Transverse colon (tissue), 4 donors: ENCODE data around the gene NFIC.
A peak's percentile ranks its signal among the peaks of the same experiment; 100 is the strongest.

ENCODE experiments used
- EP300 ChIP-seq: sonication (generic); formaldehyde crosslinking; IDR thresholded peaks from one replicate; pipeline ENCODE4 v1.6.1; 2017; ENCODE audit warnings: antibody characterized with exemption, low read depth
- POLR2A ChIP-seq: fragments of 450-650 bp; IDR thresholded peaks from one replicate; pipeline ENCODE4 v1.6.1; 2016; ENCODE audit warnings: antibody characterized with exemption, mild to moderate bottlenecking, moderate library complexity
- POLR2AphosphoS5 ChIP-seq, 3 donors: sonication (generic); formaldehyde crosslinking; IDR thresholded peaks; one replicate each; pipeline ENCODE4 v1.6.1; 2016; ENCODE audit warnings: antibody characterized with exemption in 3 of 3
- TF ChIP-seq, protein P1 (sequence below), 5 experiments: fragments of 200-600 bp in 3 of 5; fragments of 450-650 bp in 2 of 5; sonication (generic) in 3 of 5; IDR thresholded peaks; 1 replicate in 2 of 5; 2 replicates in 3 of 5; pipeline ENCODE4 v1.5.1; 2016 to 2017; ENCODE audit warnings: antibody characterized with exemption in 5 of 5, inconsistent platforms in 3 of 5, mild to moderate bottlenecking in 2 of 5, moderate library complexity in 1 of 5

DNA sequence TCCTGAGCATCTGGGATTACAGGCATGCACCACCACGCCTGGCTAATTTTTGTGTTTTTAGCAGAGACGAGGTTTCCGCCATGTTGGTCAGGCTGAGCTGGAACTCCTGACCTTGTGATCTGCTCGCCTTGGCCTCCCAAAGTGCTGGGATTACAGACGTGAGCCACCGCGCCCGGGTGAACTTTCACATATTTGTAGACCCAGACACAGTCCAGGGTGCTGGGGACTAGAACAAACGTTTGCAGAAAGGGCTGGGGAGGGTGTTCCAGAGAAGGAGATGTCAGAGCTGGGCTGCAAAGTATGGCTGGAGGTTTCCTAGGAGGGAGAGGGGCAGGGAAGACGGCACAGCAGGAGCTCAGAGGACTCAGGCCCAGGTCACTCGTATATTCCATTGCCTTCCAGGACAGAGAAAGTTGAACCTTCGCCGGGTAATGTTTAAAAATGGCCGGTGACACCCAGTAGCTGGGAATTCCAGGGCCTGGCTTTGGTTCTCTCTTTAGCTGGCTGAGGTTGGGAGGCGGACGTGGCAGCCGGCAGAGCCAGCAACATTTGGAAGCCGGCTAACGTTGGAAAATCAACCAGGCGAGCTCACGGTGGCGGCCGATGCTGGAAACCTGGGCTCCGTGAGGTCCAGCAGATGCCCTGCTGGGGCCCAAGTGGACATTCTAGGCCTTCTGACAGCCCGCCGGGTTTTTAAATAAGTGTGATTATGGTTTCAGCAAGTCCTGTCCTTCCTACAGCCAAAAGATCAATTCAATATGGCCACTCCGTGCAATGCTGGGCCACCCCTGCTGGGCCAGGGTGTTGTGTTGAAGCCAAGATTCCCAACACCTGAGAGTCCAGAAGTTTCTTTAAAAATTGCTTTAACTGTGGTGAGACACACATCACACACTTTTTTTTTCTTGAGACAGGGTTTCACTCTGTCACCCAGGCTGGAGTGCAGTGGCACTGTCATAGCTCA, 41.5 kb downstream of the NFIC start:
- TF ChIP-seq POLR2A (peak; percentile 17), EP300 (no peak), POLR2AphosphoS5 (IDR thresholded peaks at IDR 0.05) (no peak)
- TF ChIP-seq, protein P1, sequence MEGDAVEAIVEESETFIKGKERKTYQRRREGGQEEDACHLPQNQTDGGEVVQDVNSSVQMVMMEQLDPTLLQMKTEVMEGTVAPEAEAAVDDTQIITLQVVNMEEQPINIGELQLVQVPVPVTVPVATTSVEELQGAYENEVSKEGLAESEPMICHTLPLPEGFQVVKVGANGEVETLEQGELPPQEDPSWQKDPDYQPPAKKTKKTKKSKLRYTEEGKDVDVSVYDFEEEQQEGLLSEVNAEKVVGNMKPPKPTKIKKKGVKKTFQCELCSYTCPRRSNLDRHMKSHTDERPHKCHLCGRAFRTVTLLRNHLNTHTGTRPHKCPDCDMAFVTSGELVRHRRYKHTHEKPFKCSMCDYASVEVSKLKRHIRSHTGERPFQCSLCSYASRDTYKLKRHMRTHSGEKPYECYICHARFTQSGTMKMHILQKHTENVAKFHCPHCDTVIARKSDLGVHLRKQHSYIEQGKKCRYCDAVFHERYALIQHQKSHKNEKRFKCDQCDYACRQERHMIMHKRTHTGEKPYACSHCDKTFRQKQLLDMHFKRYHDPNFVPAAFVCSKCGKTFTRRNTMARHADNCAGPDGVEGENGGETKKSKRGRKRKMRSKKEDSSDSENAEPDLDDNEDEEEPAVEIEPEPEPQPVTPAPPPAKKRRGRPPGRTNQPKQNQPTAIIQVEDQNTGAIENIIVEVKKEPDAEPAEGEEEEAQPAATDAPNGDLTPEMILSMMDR (IDR thresholded peaks at IDR 0.05): no peak
